Islet precursor cell (in vitro differentiated cells): ENCODE measurements around the gene RIPPLY3.

Source experiments
- DNase-seq: peaks from one replicate; pipeline ENCODE4 v3.0.0-alpha.2; 2018

The RIPPLY3 gene

GRCh38 chr21:37006486-37007291 lies at the start of gene RIPPLY3:
TSS of gene RIPPLY3 (plus strand) at chr21:37006702. CDS start at chr21:37006773, 71 bp downstream.
- peak; percentile 65 for DNase-seq

DNA sequence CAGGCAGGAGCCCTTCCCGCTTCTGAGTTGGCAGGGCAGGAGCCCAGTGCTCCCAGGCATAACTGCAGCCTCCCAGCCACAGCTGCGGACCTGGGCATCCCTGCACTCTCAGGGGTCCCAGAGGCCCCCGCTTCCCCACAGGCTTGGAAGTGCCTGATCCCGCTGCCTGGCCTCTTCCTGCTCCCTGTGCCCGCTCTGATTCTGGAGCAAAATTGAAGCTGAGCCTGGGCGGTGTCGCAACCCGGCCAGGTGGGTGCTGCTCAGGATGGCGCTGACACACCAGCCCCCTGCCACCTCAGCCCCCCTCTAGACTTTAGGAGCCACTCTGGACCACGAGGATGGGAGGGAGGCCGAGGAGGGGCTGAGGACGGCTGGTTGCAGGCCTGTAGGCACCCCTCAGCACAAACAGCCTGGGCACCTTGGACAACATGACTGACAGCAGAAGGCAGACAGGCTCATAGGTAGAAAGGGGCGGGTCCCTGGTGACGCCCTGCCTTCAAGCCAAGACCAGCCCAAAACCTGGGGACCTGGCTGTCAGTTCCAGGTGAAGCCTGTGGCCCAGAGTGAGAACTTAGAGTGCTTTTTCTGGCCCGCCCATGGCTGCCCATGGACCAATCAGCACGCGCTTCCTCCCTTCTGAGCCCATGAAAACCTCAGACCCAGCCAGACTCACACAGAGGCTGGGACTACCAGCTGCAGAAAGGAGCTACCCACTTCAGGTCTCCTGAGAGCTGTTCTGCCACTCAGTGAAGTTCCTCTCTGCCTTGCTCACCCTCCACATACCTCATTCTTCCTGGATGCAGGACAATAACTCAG lies 47.3 kb upstream of the RIPPLY3 start:
- peak; percentile 83 for DNase-seq

DNA sequence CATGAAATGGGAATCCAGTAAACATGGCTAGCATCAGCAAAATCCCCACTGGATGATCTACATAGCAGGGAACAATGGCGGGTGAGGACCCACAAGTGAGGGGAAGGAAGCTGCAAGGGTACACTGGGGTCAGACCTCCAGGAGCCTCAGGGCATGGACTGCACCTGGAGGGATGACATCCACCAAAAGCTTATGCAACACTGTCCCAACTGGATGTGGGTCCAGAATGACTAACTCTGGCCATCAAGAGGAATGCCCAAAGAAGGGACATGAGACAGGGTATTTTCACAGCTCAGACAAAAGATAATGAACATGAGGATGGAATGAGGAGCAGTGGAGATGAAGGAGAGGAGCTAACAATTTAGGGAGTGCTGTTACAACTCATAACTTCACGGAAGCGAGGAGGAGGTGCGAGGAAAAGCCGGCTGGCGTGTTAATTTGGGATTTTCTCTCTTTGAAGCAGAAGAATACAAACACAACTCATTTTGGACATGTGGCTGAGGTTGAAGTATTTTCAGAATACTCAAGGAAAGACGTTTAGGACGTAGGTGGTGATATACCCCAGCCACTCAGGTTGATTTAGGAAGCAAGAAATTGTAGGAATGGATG lies 45.7 kb upstream of the RIPPLY3 start:
- no peak for DNase-seq

- DNase-seq, result no peak
Measured at GRCh38 chr21:36962098-36962780, 44.3 kb upstream of the RIPPLY3 start.

- DNase-seq, result no peak
Measured at GRCh38 chr21:36964398-36964797, 42.1 kb upstream of the RIPPLY3 start.

DNA sequence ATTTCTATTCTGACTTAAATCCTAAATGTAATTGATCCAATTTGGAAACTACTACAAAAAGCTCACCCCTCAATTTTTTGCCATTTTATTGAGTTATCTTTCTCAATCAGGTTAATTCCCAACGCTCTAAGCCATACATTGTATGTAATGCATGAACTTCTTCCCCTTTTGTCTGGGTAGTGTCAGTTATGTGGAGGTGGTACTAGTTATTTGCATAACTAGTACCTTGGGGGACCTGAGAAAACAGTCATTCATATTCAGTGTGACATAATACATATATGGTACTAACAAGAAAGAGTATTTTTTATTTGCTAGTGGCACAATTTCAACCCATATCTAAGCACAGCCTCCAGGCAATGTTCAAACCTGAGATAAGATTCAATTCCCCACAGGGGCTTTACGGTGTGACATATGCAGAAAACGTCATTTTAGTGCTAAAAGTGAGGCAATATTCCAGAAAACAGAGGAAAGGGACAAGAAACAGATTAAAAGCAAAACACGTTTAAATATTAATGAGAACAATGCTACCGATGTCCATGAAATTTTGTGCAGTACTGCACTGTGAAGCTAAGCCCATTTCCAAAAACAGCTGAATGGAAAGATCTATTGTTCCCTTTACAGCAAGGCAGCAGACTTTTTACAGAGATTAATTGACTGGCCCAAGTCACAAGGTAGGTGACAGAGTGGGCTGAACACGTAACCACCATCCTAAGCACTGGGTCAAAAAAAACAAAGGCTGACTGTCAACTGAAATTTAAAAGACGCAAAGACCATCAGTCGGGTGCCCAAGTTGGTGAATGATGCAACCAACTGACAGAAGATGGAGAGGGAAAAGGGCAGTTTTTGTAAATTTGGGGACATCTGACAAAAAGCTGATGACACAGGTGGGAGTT lies 41.4 kb upstream of the RIPPLY3 start:
- no peak for DNase-seq

GRCh38 chr21:36965720-36966065 lies 40.8 kb upstream of the RIPPLY3 start:
- DNase-seq, result no peak

GRCh38 chr21:36966066-36966820 lies 40.3 kb upstream of the RIPPLY3 start, which contains the start of gene HLCS:
TSS of gene HLCS (minus strand) at chr21:36966669. CDS start at chr21:36966638, 31 bp downstream.
- peak; percentile 86 for DNase-seq

DNA sequence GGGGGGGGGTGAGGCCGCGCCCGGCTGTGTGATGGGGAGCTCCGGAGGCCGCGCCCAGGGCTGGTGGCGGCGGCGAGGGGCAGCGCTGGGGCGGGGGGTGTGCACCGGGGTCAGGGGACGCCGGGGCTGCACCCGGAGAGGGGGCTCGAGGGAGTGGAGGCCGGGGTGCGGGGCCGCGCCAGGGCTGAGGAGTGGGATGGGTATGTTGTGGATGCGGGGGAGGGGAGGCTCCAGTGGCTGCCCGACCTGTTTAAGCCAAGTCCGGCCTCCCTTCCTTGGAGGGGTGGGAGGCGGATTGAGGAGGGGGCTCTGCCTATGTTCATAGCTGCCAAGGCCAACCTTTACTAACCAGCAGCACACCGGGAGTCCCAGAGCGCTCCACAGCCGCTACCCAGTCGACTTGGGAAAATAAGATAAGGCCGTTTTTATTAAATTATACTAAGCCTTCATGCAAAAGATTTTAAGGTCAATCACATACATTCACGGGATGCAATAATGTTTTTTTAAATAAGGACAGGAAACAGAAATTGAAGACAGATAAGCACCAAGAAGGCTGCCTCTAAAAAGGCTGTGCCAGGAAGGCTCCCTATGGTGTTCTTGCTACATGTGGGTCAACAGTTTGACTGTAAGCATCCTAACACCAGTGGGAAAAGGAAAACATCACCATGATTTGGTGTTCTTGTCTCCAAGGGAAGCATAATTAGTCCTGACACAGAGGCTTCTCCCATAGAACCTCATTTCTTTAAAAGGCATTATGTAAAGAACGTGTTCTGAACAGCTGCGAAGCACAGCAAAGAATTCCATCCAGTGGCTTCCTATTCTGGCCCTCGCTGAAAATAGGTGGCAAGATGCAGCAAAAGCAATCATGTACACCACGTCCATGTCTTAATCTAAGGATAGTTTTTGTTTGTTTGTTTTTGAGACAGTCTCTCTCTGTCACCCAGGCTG lies 39.4 kb upstream of the RIPPLY3 start:
- DNase-seq, result no peak

- DNase-seq, result no peak
Measured at GRCh38 chr21:36968414-36968813, 38.1 kb upstream of the RIPPLY3 start.

DNA sequence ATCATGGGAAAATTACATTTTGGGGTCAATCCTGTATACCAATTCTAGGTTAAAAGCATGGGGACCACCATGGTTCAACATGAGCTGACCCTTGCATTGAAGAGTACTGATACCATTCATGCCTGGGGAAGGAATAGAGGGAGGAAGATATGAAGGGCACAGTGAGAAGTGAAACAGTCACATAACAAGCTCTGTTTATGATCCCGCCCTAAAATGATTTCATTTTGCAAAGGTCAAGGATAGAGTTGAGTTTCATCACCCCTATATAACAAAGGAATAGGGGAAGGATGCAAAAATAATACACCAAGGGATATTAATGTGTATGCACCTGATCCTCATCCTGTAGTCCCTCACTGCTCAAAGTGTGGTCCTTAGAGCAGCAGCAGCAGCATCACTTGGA lies 37.5 kb upstream of the RIPPLY3 start:
- no peak for DNase-seq

GRCh38 chr21:36973986-36974850 lies 32.3 kb upstream of the RIPPLY3 start:
- no peak for DNase-seq

GRCh38 chr21:36974851-36975192 lies 31.7 kb upstream of the RIPPLY3 start:
- no peak for DNase-seq

GRCh38 chr21:36976228-36976861 lies 30.2 kb upstream of the RIPPLY3 start:
- DNase-seq, result no peak

DNA sequence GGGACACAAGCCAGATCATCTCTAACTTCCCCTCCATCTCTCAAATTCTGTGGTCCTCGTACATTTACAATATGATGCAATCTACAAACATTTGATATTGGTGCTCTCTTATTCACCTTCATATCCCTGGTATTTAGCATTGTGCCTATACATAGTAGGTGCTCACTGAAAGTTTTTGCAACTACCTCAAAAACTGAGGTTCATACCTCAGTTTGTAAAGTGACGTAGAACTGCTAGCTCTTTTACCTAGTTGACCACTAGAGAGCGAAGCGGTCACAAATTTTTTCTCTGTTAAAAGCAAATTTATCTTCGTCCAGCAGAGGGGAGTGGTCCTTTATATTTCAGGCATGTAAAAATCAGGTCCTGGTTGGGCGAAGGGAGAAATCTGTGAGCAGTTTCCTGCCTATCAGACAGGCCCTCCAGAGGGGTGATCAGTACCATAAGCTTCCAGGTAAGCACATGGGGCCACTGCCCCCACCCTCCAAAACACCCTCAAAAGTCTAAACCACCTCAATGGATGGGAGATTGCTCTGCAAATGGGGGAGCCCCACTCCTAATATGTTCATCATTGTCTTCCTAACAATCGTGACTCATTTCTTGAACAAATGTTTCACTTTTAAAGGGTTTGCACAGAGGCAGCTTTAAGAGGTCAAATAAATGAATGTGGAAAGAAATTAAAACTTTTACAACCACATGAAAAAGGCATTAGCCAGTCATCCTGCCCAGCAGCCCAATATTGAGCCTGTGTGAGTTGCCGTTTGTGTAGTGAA lies 29.4 kb upstream of the RIPPLY3 start:
- DNase-seq, result peak; percentile 68

- peak; percentile 78 for DNase-seq
Measured at GRCh38 chr21:36980280-36981048, 26.0 kb upstream of the RIPPLY3 start.

DNA sequence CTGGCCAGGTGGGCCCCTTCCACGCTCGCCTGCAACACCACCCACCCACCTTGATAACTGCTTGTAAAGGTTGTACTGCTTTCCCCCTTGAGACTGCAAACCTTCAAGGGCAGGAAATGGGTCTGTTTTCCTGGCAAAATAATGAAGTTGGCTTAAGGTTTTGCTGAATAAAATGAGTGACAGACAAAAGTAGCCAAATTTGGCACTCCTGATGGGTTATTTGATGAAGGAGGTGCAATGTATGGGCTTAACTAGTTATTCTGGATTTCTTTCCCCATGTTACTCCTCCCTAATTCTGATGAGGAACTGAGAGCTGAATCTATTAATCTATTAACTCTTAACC lies 25.5 kb upstream of the RIPPLY3 start:
- no peak for DNase-seq
